Germinal center (tissue), 1 donor: ENCODE measurements around the gene AHR.
"Not testable (repeated sequence)": the region's sequence is repeated elsewhere in the genome, so short reads cannot be mapped to it uniquely, and the experiment has no call there.

ENCODE experiments used
- DNase-seq: peaks from one replicate; pipeline ENCODE4 v3.0.0; 2012; ENCODE audit warnings: mixed read lengths, low spot score

The AHR gene

DNA sequence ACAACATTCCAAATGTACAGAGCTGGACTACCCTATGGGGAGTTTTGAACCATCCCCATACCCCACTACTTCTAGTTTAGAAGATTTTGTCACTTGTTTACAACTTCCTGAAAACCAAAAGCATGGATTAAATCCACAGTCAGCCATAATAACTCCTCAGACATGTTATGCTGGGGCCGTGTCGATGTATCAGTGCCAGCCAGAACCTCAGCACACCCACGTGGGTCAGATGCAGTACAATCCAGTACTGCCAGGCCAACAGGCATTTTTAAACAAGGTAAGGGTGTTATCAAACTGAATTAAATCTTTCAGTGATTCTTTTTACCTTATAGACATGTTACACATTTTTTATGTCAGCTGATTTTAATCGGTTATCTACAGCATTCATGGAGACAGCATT is 41.5 kb downstream of the AHR start:
- DNase-seq: no peak

DNA sequence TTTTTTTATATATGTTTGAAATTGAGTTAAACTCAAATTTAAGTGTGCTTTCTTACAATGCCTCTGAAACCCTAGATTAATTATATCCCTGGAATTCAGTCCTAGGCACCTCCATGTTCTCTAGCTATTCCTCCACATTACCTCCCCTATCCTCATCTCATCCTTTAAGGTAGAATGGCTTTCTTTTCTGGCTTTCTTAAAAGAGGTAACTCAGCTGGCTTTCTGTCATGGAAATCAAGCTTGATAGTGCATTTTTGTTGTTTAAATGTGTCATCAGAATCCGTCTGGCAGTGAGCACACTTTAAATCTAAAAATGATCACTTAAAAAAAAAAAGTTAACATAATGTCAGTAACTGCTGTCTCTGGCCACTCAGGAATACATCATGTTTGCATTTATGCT is 42.2 kb downstream of the AHR start:
- no peak for DNase-seq

DNA sequence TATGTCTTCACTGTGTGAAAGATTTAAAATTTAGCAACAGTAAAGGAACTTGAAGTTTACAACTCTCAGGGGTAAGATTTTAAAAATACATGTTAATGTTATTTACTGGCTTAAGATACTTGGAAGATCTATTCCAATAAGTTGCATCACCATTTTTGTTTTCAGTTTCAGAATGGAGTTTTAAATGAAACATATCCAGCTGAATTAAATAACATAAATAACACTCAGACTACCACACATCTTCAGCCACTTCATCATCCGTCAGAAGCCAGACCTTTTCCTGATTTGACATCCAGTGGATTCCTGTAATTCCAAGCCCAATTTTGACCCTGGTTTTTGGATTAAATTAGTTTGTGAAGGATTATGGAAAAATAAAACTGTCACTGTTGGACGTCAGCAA is 44.3 kb downstream of the AHR start:
- DNase-seq: no peak

DNA sequence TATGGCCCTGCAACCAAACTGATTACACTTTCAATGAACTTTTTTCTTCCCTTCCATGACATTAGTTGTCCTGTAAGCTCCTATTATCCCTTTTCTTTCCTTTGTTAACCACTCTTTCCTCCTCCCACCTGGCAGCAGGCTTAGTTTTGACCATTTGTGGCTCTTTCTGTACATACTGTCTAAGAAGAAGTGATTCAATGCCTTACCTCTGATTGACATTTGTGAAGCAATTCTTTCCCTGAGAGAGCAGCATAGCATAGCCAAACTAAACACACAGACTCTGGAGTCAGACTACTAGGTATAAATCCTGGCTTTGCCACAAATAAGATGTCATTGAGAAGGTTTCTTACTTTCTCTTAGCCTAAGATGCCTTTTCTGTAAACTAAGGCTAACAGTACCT is 48.9 kb downstream of the AHR start:
- DNase-seq: no peak

DNA sequence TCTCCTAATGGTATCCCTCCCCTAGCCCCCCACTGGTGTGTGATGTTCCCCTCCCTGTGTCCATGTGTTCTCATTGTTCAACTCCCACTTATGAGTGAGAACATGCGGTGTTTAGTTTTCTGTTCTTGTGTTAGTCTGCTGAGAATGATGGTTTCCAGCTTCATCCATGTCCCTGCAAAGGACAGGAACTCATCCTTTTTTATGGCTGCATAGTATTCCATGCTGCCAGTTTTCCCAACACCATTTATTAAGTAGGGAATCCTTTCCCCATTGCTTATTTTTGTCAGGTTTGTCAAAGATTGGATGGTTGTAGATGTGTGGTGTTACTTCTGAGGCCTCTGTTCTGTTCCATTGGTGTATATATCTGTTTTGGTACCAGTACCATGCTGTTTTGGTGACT is 50.5 kb downstream of the AHR start:
- not testable (repeated sequence) for DNase-seq

DNA sequence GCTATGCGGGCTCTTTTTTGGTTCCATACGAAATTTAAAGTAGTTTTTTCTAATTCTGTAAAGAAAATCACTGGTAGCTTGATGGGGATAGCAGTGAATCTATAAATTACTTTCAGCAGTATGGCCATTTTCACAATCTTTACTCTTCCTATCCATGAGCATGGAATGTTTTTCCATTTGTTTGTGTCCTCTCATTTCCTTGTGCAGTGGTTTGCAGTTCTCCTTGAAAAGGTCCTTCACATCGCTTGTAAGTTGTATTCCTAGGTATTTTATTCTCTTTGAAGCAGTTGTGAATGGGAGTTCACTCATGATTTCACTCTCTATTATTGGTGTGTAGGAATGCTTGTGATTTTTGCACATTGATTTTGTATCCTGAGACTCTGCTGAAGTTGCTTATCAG is 51.9 kb downstream of the AHR start:
- not testable (repeated sequence) for DNase-seq

DNA sequence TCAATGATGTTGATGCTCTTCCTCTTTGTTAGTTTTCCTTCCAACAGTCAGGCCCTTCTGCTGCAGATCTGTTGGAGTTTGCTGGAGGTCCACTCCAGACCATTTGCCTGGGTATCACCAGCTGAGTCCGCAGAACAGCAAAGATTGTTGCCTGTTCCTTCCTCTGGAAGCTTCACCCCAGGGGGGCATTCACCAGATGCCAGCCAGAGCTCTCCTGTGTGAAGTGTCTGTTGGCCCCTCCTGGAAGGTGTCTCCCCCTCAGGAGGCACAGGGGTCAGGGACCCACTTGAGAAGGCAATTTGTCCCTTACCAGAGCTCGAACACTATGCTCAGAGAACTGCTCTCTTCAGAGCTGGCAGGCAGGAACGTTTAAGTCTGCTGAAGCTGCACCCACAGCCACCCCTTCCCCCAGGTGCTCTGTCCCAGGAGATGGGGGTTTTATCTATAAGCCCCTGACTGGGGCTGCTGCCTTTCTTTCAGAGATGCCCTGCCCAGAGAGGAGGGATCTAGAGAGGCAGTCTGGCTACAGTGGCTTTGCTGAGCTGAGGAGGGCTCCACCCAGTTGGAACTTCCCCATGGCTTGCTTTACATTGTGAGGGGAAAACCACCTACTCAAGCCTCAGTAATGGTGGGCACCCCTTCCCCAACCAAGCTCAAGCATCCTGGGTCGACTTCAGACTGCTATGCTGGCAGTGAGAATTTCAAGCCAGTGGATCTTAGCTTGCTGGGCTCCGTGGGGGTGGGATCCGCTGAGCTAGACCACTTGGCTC is 55.4 kb downstream of the AHR start:
- not testable (repeated sequence) for DNase-seq

DNA sequence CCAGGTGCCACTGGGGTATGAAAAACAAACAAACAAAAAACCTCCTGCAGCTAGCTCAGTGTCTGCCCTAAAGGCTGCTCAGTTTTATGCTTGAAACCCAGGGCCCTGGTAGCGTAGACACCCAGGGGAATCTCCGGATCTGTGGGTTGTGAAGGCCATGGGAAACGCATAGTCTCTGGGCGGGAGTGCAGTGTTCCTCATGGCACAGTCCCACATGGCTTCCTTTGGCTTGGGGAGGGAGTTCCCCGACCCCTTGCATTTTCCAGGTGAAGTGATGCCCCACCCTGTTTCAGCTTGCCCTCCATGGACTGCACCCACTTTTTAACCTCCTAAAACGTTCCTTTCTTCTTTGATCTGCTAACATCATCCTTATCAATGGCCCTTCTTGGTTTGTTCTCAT is 56.0 kb downstream of the AHR start:
- no peak for DNase-seq

DNA sequence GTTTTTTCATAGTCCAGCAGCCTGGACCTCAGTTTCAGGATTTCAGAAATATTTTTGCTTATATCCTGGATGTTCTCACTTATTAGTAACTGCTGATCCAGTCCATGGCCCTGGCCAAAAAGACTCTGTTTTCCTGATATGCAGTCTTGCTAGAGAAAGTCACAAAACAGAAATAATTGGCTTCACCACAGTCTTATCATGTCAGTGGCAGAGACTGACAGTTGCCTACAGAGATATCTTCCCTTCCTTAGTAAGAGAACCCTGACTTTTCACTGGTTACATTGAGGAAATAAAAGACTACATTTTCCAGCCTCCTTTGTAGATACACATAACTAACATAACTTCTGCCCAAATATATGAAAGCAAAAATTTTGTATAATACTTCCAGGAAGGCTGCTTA is 56.6 kb downstream of the AHR start:
- DNase-seq: no peak

DNA sequence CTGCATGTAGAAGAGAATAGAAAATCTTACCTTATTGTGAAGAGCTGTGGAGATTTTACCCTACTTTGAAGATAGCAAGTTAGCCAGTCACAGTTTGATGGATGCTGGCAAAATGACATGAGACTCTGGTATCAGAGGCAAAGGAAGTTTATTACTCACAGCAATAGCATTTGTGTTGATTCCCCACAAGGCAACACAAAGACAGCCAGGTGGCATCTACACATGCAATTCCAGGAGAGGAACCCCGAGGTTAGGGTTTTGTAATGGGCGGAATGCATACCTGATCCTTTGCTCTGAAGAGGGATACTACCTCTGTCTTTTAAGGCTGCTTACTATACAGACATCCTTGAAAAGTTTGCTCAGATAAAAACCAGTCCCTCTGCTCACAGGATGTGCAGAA is 59.5 kb downstream of the AHR start:
- DNase-seq: no peak

DNA sequence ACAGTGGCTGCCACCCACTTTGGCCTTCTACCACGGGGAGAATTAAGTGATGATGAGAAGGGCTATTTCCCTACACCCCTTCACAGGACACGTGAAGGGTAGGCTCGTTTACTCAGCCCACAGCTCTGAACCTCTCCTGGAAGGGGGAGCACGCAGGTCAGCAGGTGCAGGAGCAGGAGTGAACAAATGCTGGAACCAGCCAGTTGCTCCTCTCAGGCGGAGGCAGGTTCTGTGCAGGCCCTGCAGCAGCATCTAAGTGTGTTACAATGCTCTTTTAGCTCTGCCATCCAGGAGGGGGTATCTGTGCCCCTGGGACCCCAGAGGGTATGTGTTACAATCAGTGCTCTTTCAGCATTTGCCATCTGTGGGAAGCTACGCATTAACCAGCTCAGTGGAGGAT is 61.2 kb downstream of the AHR start:
- no peak for DNase-seq

DNA sequence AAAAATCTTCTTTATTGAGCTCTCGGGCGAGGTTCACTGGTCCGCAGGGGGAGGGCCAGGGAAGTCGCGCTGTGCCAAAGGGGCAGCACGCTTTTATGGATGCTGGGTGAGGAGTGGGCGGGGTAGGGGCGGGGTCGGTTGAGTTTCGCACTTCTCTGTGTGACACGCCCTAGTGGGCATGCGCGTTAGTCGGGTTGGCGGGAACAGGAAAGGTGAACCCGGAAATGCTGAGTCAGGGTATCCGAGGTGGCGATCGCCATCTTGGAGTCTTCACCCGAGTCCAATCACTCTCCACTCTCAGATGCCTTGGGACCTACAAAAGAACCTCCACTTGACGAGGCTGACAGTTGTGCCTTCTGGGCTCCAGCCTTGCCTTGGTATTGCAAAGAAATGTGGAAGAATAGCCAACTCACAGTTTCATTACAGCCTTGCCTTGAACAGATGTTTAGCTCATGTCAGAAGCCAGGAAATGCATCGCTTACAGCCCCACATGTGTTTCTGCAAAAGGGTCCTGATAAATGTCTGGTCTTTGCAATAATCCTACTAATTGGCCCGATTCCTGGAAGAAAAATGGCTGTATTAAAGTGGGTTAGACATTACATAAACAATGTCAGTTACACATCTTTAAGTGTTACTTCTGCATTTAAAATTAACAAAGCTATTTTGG is 64.1 kb downstream of the AHR start:
- no peak for DNase-seq

DNA sequence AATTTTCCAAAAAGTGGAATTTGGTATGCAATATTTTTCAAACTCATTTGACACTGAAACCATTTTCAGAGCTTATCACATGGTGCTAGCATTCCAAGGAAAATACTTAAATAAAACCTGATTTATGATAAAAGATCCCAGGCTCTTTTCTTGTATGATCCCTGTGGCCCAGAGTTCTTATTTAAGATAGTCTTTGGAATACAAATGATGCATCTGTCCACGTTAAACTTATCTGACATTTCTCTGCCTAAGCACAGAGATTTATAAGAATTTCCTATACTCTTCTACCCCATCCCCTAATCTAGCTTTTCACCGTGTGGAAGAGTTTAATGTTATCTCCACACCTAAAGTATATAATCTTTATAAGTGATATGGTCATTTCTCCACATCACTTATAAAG is 66.2 kb downstream of the AHR start:
- DNase-seq: no peak

DNA sequence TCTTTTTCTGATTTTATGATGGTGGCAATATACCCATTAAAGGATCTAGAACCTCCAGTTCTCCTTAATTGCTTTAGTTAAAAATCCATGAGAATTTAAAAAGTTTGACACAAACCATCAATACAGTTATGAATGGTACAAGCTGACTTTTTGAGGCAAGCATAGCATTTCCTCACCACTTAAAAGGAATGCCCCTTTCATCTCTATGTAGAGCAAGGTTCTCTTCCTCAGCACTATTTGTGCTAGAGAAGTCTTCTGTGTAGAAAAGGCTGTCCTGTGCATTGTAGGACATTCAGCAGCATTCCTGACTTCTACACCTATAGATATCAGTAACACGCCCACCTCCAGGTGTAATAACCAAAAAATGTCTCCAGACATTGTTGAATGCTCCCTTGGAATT is 67.3 kb downstream of the AHR start:
- no peak for DNase-seq

DNA sequence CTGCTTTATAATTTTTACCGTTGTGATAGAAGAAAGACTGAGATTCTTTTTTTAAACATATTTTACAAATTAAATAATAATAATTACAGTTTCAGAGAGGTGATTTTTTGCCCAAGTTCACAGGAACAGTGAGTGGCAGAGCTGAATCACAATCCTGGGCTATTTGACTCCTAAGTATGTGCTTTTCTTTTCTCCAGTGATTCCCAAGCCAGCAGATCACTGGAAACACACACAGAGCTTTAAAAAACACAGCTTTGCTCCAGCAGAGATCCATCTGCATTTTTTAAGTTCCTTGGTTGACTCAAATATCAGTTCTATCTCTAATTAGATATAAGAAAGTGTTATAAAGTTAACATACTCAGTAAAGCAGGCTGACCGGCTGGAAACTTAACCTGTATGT is 69.0 kb downstream of the AHR start:
- DNase-seq: no peak

DNA sequence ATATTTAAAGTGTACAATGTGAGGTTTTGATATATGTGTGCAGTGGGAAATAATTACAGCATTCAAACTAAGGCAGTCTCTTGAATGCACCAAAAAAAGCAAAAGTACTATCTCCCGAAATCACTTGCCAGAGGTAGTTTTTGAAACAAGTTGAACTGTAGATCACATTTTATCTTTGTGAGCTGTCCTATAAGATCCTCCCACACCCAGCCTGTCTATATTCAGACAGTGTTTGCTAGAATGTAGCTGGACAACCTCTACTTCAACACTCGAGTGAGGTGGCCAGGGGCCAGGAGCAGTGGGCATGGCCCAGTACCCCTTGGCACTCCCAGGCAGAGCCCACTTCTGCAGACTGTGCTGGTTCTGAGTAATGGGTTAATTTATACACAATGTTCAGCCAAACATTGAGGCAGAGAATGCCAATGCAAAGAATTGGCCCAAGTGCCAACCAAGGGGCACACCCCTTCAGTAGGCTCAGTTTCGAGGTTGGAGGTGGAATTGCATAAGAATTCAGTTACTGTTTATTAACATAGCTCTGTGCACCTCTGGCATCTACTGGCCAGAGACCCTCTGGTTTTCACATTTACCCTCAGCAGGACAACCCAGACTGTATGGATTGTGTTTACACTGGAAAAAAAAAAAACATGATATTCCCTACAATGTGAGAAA is 70.5 kb downstream of the AHR start:
- no peak for DNase-seq

DNA sequence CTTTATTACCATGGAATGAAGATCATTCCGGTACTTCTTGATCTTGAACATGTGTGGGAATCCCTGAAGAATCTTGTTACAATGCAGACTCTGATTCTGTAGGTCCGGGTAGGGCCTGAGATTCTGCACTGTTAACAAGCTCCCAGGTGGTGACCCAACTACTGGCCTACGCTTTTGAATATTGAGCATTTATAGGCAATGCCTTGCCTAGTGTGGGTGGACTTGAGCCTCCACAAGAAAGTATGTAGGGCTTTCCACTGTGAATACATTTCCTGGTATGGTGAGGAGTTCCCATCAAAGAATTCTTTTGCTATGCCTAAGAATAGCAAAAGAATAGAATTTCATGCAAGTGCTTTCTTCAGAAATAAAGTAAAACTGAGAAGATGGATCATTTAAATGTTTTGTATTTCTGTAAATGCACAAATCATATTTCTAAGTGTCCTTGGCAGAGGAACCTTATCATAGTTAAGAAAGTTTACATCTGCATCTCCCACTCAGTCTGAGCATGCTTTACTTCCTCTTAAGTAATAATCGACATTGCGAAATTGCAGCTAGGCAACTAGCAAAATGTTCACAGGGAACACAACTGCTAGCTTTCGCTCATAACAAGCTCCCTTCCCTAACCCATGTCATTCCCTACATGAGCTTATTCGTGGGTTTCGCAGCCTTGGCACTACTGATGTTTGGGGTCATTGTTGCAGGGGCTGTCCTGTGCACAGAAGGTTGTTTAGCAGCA is 71.4 kb downstream of the AHR start:
- no peak for DNase-seq

DNA sequence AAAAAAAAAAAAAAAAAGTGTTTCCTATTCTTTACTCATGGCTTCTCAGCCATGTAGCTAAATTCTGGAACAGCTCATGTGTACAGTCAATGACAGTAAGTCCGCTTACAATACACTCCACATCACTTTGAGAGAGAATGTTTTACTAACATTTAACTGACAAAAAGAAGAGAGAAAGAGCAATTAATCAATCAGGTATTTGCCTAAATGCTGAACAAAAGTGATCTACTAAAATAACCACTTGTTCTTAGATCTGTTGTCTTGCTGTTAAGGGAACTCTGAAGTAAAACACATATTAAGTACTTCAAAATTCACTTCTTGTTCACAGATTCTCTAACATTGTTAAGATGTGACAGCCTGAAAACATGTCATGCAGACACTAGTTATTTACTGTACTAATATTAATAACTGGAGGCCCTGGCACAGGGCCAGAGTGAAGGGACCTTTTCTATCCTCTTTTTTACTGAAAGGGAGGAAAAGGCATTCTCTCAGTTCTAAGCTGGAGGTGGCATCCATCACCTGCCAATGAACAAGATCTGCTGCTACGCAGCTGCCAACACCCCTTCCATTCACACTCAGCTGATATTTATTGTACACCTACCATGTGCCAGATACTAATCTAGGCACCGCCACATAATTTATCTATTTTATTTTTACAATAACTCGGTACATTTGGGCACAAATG is 72.6 kb downstream of the AHR start:
- no peak for DNase-seq

DNA sequence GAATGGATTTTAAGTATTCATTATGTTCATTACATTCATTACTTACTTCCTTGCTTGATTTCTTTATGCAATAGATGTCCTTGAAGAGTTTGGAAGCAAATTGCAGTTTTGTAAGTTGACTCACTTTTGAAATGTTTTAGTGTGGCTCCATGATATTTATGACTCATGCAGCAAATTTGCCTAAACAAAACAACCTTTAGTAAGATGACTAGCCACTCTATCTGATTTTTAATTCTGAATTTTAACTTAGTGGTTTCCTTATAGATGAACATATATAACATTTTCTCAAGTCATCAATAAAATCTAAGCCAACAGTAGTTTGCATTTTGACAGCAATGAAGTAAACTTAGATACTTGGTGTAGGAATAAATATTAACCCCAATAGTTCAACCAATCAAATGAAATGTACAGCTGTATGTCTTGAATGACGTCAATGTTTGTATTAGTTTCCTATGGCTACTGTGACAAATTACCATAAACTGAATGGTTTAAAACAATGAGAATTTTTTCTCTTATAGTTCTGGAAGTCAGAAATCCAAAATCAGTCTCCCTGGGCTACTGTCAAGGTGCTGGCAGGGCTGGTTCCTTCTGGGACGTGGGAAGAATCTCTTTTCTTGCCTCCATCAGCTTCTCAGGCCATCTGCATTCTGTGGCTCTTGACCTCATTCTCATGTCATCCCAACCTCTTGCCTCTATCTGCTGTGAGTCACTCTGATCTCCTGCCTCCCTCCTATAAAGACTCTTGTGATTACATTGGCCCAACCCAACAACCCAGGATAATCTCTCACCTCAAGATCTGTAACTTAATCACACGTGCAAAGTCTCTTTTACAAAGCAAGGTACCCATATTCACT is 73.4 kb downstream of the AHR start:
- no peak for DNase-seq

DNA sequence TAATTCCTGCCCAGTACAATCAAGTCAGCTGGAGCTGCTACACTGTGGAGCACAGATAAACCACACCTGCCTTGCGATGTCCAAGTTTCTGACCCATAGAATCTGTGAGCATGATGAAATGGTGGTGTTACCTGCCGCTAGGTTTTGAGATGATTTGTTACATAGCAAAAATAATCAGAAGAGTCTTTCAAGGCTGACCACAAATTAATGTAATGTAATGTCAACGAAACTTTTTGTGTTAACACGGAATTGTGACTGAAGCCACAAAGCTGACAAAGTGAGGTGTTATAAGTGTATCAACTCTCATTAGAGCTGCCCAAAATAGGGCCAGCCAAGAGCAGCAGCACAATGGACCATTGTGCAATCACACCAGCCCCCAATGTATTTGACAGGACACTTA is 75.7 kb downstream of the AHR start:
- no peak for DNase-seq

DNA sequence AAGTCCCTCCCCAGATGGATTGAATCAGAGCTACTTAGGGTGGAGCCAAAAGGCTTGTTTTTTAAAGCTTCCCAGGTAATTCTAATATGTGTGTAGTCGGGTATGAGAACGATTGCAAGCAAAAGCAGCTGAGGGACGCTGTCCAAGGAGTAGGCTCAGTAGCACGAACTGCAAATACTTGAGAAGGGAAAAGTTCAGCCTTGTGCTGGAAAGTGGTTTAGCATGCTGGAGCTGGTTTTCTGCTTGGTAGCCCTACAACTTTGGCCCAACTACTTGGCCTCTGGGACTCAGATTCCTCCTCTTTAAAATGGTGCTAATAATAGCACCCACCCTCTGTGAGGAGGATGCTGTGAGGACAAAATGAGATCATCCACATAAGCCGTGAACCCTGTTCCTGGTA is 76.2 kb downstream of the AHR start:
- DNase-seq: no peak
